ENCODE measurements around the gene GPR158. TPM values are rescaled to one million over a fixed set of nuclear protein-coding genes. Genes with fewer than 3 reads are reported as not detected.

Gene GPR158
- total RNA-seq, 1 donor: 0.18 TPM

GRCh38 chr10:25261558-25261957, 86.8 kb downstream of the GPR158 start:
- DNase-seq (ENCODE audit: low read depth): no peak
- no peak for TF ChIP-seq CTCF (IDR thresholded peaks at IDR 0.05; ENCODE audit: insufficient read depth, low read length)
- H3K4me3 ChIP-seq (ENCODE audit: low read depth, low read length): no peak overlapping the region

- no peak overlapping the region for H3K4me3 ChIP-seq (ENCODE audit: low read depth, low read length)
- TF ChIP-seq CTCF (IDR thresholded peaks at IDR 0.05; ENCODE audit: insufficient read depth, low read length): no peak
- DNase-seq (ENCODE audit: low read depth): no peak
These were observed 89.1 kb downstream of the GPR158 start for GRCh38 chr10:25263931-25264330.

- no peak for TF ChIP-seq CTCF (IDR thresholded peaks at IDR 0.05; ENCODE audit: insufficient read depth, low read length)
These were observed 103.4 kb downstream of the GPR158 start for GRCh38 chr10:25278180-25278579.

GRCh38 chr10:25280076-25280475, 105.3 kb downstream of the GPR158 start:
- no peak for DNase-seq (ENCODE audit: low read depth)
- H3K4me3 ChIP-seq (ENCODE audit: low read depth, low read length): no peak overlapping the region
- no peak for TF ChIP-seq CTCF (IDR thresholded peaks at IDR 0.05; ENCODE audit: insufficient read depth, low read length)

More at GRCh38 chr10:25278180-25278579, 103.4 kb downstream of the GPR158 start:
- no peak for DNase-seq (ENCODE audit: low read depth)
- H3K4me3 ChIP-seq (ENCODE audit: low read depth, low read length): no peak overlapping the region

- DNase-seq (ENCODE audit: low read depth): no peak
- no peak overlapping the region for H3K4me3 ChIP-seq (ENCODE audit: low read depth, low read length)
- TF ChIP-seq CTCF (IDR thresholded peaks at IDR 0.05; ENCODE audit: insufficient read depth, low read length): no peak
These were observed 105.8 kb downstream of the GPR158 start for GRCh38 chr10:25280573-25280972.

- DNase-seq (ENCODE audit: low read depth): no peak
- no peak overlapping the region for H3K4me3 ChIP-seq (ENCODE audit: low read depth, low read length)
- no peak for TF ChIP-seq CTCF (IDR thresholded peaks at IDR 0.05; ENCODE audit: insufficient read depth, low read length)
These were observed 111.0 kb downstream of the GPR158 start for GRCh38 chr10:25285809-25286208.

GRCh38 chr10:25288181-25288580, 113.4 kb downstream of the GPR158 start:
- DNase-seq (ENCODE audit: low read depth): no peak
- no peak for TF ChIP-seq CTCF (IDR thresholded peaks at IDR 0.05; ENCODE audit: insufficient read depth, low read length)

More at GRCh38 chr10:25288181-25288580, 113.4 kb downstream of the GPR158 start:
- H3K4me3 ChIP-seq (ENCODE audit: low read depth, low read length): no peak overlapping the region
